Measurements from ENCODE around the gene GAL3ST3.

GAL3ST3 gene

GRCh38 chr11:66068923-66069714, 20.2 kb upstream of the GAL3ST3 start:
- DNase-seq (ENCODE audit: low read depth): peak; percentile 61
- H3K4me3 ChIP-seq (ENCODE audit: low read depth, low read length): peak overlapping the region; percentile 77
- peak; percentile 40 for TF ChIP-seq CTCF (conservative IDR thresholded peaks at IDR 0.05; ENCODE audit: low read depth, low read length)

DNA sequence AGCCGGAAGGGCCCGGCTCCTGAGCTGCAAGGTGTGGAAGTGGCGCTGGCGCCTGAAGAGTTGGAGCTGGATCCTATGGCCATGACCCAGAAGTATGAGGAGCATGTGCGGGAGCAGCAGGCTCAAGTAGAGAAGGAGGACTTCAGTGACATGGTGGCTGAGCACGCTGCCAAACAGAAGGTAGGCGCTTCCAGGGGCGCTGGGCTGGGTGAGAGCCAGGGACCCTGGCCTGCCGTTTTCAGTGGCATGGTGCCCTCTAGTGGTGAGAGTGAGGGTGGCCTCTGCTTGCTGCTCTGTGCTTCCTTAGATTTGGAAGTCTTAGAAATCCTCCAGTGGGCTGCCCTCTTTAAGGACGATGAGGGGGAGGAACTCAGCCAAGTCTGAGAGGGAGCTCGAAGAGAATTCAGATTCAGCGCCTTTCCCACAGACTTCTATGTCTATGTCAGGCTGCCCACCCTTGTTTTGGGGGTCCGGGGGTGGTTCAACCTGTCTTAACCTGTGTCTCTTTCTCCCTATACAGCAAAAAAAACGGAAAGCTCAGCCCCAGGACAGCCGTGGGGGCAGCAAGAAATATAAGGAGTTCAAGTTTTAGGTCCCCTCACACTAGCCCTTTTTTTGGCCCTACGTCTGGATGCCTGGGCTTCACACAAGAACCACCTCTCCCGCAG, 19.3 kb upstream of the GAL3ST3 start:
- peak; percentile 79 for DNase-seq (ENCODE audit: low read depth)
- peak; percentile 91 for TF ChIP-seq CTCF (conservative IDR thresholded peaks at IDR 0.05; ENCODE audit: low read depth, low read length)
- H3K4me3 ChIP-seq (ENCODE audit: low read depth, low read length): no peak overlapping the region

GRCh38 chr11:66067640-66068039, 18.7 kb upstream of the GAL3ST3 start:
- H3K4me3 ChIP-seq (ENCODE audit: low read depth, low read length): no peak overlapping the region

GRCh38 chr11:66066751-66067150, 17.8 kb upstream of the GAL3ST3 start:
- no peak for DNase-seq (ENCODE audit: low read depth)
- no peak overlapping the region for H3K4me3 ChIP-seq (ENCODE audit: low read depth, low read length)
- no peak for TF ChIP-seq CTCF (conservative IDR thresholded peaks at IDR 0.05; ENCODE audit: low read depth, low read length)

More at GRCh38 chr11:66067640-66068039, 18.7 kb upstream of the GAL3ST3 start:
- DNase-seq (ENCODE audit: low read depth): no peak
- no peak for TF ChIP-seq CTCF (conservative IDR thresholded peaks at IDR 0.05; ENCODE audit: low read depth, low read length)

- DNase-seq (ENCODE audit: low read depth): no peak
- no peak for TF ChIP-seq CTCF (conservative IDR thresholded peaks at IDR 0.05; ENCODE audit: low read depth, low read length)
- no peak overlapping the region for H3K4me3 ChIP-seq (ENCODE audit: low read depth, low read length)
Observed at GRCh38 chr11:66064571-66064970, 15.6 kb upstream of the GAL3ST3 start.

GRCh38 chr11:66063900-66064299, 14.9 kb upstream of the GAL3ST3 start:
- no peak for TF ChIP-seq CTCF (conservative IDR thresholded peaks at IDR 0.05; ENCODE audit: low read depth, low read length)
- no peak for DNase-seq (ENCODE audit: low read depth)
- no peak overlapping the region for H3K4me3 ChIP-seq (ENCODE audit: low read depth, low read length)
